Measurements from ENCODE around the gene IL13RA1.
"Not testable (repeated sequence)": the region's sequence is repeated elsewhere in the genome, so short reads cannot be mapped to it uniquely, and the experiment has no call there.

IL13RA1 gene

DNA sequence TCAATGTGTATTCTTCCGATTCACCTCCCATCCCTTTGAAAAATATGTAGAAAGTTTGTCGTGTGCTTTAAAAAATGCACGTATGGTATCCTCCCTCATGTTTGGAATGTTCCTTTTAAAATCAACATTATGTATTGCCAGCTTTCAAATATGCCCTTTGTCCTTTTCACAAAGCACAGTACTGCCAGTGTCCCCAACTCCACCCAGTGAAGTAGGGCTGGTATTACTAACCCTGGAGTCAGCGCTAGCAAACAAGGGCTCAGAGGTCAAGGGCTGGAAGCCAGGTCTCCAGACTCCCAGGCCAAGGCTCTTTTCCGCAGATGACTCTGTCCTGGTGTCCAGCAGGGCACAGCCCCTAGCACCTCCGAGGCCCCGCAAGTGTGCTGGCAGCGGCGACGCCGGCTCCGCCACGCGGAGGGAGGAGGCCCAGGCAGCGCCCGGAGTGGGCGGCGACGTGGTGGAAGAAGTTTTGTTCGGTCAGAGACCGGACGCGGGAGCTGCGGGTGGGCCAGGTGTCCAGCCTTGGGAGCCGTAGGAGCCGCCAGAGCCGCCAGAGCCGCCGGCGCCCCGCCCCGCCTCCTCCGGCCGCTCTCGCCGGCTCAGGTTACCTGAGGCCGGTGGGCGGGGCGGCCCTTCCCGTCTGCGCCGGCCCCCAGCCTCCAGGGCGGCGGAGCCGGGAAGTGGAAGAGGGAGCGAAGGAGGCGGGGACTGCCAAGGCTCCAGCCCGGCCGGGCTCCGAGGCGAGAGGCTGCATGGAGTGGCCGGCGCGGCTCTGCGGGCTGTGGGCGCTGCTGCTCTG lies at the start of gene IL13RA1:
Gene IL13RA1 (plus strand): TSS at position 720 of the 799 bp plus-strand sequence. CDS start 33 bp downstream, at position 753.
- peak; percentile 50 for DNase-seq

GRCh38 chrX:118679290-118679689 lies 48.1 kb upstream of the IL13RA1 start:
- DNase-seq = no peak

- DNase-seq = peak; percentile 7
Measured at GRCh38 chrX:118682258-118683014, 45.0 kb upstream of the IL13RA1 start.

DNA sequence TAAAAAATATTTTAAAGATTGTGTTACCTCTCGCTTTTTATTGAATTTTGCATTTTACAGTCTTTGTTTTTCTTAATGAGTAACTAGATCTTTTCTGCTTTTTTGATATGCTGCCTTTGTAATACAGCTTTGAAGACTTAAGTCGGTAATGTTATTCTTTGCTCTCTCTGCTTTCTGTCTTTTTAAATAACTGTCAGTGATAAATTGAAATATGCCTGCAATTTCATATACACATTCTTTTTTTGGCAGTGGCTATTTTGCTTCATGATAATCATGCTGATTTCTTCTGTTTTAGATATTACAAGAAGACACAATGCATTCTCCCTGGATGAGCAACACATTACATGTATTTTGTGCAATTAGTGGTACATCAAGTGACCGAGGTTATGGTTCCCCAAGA lies 42.0 kb upstream of the IL13RA1 start:
- DNase-seq = no peak

DNA sequence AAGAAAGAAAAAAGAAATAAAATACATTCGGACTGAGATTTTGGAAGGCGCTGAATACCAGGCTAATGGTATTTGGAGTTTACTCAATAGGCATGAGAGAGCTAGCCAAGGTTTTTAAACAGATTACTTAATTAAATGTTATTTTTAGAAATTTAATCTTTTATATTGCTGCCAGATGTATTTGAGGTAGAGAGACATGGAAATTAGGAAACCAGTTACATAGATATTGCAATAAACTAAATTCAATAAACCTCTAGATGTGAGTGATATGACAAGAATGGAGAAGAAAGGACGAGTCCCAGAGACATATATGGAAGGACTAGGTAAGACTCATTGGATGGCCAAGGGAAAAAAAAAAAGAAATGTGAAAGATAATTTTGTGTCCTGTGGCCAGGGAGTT lies 38.5 kb upstream of the IL13RA1 start:
- DNase-seq = no peak

DNA sequence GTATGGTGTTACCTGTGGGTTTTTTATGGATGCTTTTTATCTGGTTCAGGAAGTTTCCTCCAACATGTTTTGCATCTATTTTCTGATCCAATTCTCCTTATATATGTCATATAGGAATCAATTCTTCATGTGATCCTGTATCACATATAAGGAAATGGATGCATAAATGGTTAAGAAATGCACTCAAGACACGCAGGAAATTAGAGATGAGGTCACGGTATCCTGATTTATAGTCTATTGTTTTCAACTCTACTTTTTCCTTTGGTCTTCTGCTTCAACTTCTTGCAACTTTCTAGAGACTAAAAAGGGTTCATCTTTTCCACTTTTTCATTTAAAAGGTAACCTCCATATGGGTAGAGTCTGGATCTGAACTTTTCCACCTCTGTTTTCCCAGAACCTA lies 33.6 kb upstream of the IL13RA1 start:
- no peak for DNase-seq

- no peak for DNase-seq
Measured at GRCh38 chrX:118694638-118695037, 32.8 kb upstream of the IL13RA1 start.

DNA sequence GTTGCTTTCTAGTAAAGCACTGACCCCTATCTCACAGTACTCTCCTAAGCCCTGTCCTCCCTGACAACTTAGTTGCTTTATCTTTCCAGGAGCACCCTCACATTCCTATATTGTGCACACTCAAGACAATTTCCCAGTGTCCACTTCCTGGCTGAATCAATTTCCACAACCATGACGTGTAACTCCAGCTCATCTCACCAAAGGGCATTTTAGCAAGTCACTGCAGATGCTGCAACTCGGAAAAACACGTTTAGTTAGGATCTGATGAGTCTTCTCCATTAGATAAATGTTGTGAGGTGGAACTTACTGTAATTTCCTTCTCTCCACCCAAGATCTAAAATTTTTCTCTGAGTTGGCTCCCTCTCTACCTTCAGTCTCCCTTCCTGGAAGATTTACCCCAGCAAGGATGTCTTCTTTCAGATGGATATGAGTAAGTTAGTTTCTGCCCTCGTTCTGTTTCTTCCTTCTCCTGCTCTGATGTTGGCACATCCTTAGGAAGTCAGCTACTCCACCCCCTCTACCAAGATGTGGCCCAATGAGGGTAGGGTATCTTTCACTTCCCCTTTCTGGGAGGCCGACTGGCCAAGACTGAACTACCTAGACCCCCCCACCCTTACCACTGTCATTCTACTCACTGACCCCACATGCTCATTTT lies 28.8 kb upstream of the IL13RA1 start:
- DNase-seq = no peak

- no peak for DNase-seq
Measured at GRCh38 chrX:118702741-118703140, 24.7 kb upstream of the IL13RA1 start.

- no peak for DNase-seq
Measured at GRCh38 chrX:118706681-118707080, 20.7 kb upstream of the IL13RA1 start.

GRCh38 chrX:118714521-118714920 lies 12.9 kb upstream of the IL13RA1 start:
- no peak for DNase-seq

DNA sequence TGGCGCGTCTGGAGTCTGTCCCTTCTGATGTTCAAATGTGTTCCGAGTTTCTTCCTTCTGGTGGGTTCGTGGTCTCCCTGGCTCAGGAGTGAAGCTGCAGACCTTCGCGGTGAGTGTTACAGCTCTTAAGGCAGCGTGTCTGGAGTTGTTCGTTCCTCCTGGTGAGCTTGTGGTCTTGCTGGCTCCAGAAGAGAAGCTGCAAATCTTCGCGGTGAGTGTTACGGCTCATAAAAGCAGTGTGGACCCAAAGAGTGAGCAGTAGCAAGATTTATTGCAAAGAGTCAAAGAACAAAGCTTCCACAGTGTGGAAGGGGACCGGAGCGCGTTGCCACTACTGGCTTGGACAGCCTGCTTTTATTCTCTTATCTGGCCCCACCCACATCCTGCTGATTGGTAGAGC lies 11.5 kb upstream of the IL13RA1 start:
- DNase-seq = not testable (repeated sequence)

- DNase-seq = not testable (repeated sequence)
Measured at GRCh38 chrX:118716833-118717232, 10.6 kb upstream of the IL13RA1 start.

- DNase-seq = no peak
Measured at GRCh38 chrX:118717678-118718391, 9.6 kb upstream of the IL13RA1 start.

GRCh38 chrX:118718737-118719136 lies 8.7 kb upstream of the IL13RA1 start:
- no peak for DNase-seq

- no peak for DNase-seq
Measured at GRCh38 chrX:118720058-118720707, 7.2 kb upstream of the IL13RA1 start.

DNA sequence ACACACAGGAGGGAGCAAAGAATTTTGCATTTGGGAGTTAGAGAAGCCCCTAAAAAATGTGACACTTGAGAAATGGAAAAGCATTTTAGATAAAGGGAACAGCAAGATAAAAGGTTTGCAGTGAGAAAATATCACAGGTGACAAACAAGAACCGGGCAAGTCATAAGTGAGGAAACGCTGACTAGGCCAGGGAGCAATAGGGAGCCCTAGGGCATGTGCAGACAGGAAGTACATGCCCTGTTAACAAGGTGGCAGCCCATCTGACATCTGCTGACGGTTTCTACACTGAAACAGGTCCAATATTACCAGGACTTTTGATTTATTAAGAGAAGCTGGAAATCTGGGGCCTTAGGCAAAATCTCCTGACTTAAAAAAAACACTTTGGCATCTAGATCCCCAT lies 4.0 kb upstream of the IL13RA1 start:
- no peak for DNase-seq

GRCh38 chrX:118724365-118724764 lies 3.0 kb upstream of the IL13RA1 start:
- DNase-seq = no peak

GRCh38 chrX:118724775-118725174 lies 2.6 kb upstream of the IL13RA1 start:
- DNase-seq = no peak

DNA sequence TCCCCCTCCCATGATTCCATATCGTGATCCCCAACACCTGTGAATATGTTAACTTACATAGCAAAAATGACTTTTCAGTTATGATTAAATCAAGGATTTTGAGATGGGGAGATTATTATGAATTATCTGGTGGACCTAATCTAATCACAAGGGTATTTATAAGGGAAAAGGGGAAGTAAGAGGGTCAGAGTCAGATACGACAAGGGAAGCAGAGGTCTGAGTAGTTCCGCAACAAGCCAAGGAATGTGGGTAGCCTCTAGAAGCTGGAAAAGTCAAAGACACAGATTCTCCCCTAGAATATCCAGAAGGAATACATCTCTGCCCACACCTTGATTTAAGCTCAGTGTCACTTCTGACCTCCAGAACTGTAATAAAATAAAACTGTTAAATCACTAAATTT lies 1.0 kb upstream of the IL13RA1 start:
- DNase-seq = no peak

DNA sequence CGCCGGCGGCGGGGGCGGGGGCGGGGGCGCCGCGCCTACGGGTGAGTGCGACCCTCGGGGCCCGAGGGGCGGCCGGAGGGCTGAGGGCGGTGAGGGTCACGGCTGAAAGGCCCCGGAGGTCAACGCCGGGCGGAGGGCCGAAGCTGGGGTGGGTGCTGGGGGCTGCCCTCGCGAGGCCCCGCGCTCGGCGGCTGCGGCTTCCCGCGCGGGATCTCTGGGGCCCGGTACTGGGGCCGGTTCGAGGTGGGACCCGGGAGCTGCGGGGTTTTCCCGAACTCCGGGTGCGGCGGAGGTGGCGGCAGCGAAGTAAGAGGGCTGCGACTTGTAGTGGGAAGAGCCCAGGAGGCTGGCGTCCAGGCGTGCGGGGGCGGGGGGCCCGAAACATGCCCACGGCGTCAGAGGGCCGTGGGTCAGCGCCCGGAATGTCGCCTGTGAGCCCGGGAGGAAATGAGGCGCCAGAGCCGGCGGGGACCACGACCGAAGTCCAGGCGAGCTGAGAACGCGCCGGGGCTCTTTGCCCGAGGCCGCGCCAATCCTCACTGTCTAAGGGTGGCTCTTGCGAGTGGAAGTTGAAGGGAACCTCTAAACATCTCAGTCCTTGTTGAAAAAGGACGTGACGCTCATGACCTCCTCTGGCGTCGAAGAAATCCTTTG lies 407 bp downstream of the IL13RA1 start:
- DNase-seq = no peak

Data from DMS153 (cell line).